GM18519 (cell line): ENCODE data around the gene LHPP.

ENCODE experiments used
- ATAC-seq: cut with Tn5 transposase; IDR thresholded peaks from one replicate; pipeline ENCODE4 v1.9.1; 2021; ENCODE audit warnings: mild to moderate bottlenecking, moderate library complexity; ENCODE audit not compliant: unreplicated experiment, low FRiP score

The LHPP gene

DNA sequence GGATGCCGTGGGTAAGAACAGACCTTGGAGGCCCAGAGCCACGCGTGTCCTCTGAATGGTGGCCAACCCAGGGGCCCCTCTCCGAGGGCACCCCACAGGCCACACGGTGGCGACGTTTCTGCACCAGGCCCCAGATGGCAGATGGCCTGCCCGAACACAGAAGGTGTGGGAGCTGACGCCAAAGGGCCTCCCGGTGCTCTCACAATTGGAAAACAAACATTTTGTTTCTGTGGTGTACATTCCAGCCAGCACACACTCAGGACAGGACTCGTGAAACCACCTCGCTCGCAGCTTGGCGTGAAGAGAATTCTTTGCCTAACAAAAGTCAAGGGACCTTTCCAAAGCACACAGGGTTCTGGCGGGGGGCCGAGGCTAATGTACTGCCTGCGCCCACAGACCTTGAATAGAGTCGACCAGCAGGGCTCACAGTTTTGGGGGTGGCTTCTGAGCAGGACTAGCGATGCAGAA is 170.5 kb downstream of the LHPP start:
- ATAC-seq = no peak

DNA sequence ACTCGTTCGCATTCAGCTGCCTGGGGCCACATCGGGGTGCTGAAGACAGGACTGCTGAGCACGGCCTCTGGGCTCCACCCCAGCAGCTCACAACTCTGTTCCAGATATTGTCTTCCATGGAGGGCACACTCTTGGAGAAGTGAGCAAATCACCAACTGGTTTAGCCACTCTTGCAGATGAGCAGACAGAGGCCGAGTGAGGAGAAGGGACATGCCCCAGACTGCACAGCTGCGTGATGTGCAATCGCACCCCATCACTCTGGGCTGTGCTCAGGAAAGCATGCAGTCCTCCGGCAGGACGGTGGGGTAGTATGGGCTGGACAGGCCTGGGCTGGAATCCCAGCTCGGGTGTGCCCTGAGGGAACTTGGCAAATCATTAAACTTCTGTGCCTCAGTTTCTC is 170.9 kb downstream of the LHPP start:
- ATAC-seq = no peak

- ATAC-seq = no peak
Measured at GRCh38 chr10:124636271-124636995, 174.8 kb downstream of the LHPP start.

DNA sequence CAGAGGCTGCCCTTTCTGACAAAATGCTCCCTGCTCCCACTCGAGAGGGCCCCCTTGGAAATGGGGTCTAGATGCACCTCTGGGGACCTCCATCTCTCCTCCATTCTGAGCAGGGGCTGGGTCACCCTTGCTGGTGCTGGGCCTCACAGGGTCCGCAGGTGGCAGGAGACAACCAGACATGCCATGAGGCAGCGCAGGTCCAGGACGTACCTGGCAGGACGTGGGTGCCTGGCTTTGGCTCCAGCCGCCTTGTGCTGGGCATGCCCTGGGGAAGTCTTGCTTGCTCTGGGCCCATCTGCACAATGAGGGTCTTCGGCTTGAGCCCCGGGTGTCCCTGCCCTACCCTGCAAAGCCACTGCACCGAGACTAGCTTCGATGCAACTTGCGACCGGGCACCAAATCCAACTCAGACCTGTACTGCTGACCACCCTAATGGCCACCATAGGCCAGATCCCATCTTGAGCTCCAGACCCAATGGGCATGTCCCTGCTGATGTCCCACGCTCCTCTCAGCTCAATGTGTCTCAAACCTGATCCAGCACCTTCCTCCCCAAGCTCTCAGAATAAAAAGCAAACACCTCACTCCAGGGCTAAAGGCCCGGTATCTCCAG is 175.6 kb downstream of the LHPP start:
- ATAC-seq = no peak

GRCh38 chr10:124637746-124638145 is 176.1 kb downstream of the LHPP start:
- no peak for ATAC-seq

- ATAC-seq = no peak
Measured at GRCh38 chr10:124639206-124639605, 177.6 kb downstream of the LHPP start.

DNA sequence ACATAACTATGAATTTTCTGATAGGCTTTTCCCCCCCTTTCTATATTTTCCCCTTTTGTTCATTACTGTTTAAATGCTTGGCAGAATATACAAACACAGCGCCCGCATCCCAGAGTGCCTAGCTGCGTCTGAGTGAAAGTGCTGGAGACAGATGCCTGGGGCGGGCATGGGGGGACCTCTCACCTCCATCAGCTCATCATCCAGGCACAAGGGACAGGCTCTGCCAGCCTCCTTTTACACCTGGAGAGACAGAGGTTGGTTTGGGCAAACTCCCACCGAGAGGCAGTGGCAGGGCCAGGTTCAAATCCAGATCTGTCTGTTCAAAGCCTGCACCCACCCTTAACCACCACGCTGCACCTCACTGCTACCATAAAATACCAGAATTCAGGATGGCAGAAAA is 178.0 kb downstream of the LHPP start:
- no peak for ATAC-seq

GRCh38 chr10:124640056-124640455 is 178.4 kb downstream of the LHPP start:
- no peak for ATAC-seq

DNA sequence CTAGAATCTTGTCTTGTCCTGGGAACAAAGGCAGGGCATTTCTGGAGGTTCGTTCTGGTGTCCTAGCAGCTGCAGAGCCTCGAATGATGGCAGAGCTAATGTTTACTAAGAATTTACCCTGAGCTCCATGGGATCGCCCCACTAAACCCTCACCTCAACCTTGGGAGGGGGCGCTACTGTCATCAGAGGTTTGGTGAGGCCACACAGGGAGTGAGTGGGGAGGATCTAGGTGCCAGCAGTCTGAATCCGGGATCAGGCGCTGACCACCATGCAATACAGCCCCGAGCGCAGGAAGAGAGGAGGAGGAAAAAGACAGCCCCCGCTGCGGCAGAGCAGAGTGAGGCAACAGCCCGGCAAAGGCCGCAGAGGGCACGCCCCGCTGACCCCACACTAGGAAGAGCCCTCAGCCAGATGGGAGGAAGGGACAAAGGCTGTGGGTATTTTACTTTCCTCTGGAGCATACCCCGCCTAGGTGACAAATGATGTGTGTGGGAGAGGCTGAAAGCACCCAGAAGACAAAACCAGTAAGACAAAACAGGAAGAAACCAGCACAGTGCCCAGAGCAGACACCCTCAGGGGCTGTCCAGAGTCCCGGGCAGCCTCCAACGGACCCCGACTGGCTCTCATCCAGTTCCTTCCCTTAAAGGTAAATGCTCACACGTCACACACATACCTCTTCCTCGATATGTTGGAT is 179.1 kb downstream of the LHPP start:
- ATAC-seq = no peak

- no peak for ATAC-seq
Measured at GRCh38 chr10:124641282-124642087, 179.9 kb downstream of the LHPP start.

DNA sequence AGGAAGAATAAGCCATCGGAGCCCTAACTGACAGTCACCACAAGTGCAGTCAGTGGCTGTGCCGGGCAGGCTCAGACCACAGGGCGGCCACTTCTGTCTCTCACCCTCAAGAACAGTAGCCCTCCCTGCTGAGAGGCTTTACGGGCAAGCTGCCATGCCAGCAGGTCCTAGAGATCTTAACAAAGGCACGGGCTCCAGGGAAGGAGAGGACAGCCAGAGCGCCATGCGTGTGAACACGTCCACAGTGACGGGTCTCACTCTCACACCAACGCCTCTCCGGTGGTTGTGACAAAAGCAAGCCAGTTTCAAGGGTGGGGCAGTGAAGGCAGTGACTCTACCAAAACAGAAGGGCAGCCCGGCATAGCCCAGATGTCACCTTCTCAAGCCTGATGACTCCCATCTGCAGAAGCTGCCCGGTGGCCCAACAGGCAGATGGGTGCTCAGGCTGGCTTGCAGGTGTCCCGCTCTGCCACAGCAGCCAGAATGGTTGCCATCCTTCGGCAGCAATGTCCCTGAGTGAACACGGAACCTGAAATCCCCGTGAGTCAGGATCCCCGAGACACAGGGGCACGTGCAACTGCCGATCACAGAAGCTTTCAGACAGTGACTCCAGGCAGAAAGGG is 180.6 kb downstream of the LHPP start:
- no peak for ATAC-seq

DNA sequence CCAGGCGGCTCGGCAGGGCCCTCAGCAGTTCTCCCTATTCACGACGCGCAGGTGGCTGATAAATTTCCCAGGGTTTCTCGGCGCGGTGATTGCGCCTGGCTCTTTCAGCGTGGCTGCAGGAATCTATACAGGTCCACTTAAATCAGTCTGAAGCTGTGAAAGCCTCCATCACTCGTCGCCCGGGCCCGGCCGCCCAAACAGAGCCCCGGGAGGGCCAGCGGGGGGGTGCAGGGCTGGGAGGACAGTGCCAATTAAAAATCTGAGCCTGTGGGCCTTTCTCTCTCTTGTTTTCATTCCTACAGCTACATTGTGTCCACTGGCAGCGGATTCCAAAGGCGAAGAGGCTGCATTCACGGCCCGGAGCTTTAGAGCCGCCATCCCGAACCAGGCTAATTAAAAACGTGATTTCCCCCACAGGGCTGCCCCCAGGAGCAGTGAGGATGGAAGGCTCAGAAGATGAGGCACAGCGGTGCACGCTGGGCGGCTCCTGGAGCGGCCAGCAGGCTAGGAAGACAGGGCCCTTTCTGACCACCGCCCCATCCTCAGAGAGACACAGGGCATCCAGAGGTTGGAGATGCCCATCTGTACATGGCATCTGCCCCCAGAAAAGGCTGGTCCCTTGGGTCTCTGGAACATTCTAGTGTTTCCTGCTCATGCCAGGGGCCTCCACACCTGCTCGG is 181.8 kb downstream of the LHPP start:
- no peak for ATAC-seq

GRCh38 chr10:124644236-124644635 is 182.6 kb downstream of the LHPP start:
- ATAC-seq = no peak

DNA sequence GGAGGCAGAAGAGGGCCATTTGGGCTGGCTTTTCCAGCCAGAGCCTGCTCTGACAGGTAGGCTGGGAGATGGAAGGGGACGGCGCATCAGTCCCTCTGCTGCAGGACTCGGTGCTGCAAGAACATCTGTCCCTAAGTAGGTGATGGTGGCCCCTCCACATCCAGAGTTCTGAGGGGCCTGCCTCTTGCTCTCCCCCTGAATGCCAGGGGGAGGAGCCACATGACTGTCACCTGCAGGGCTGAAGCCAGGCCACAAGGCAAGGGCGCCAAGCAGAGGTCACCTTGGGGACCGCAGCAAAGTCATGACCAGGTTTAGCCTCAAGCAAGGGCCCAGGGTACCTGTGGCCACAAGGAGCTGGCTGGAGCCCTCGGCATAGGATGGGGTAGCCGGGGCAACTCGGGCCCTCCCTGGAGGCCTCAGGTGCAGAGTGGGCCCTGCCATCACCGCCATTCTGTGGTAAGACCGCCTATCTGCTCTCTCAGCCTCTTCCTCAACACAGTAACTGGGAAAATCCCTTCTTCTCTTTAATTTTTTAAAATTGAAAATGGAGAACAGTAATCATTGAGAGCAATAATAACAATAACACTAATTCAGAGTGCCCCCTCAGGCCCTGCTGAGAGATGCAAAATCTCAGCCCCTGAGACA is 183.3 kb downstream of the LHPP start:
- no peak for ATAC-seq

DNA sequence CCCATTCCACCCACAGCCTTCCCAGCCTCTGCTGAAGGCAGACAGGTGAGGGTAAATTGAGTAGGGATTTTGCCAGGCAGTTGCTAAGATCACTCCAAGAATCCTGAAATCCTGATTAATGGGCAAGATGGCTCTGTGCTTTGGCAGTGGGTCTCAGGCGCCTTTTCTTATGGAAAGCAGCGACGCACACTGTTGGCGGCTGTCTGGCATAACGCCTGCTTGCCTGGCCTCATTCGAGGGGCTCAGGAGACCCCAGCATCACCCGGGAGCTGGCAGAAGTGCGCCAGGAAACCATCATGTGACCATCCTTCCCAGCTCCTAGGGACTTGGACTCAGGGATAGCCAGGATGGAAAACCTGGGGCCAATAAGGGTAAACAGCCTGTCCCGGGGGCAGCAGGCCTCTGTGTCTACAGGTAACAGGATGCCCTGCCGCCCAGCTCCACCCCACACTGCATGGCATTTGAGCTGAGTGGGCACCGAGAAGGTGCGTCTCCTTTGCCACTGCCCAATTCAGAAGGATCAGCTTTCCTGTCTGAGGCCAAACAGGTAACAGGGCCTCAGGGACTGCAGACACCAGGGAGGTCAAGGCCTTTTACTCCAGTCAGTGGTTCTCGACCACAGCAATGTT is 184.0 kb downstream of the LHPP start:
- ATAC-seq = no peak

GRCh38 chr10:124646483-124647352 is 185.1 kb downstream of the LHPP start:
- ATAC-seq = no peak

GRCh38 chr10:124647421-124648130 is 186.0 kb downstream of the LHPP start:
- ATAC-seq = no peak
